ENCODE results near the gene RASGRF1.

- TF ChIP-seq EZH2 (IDR thresholded peaks at IDR 0.05) (no peak), POLR2AphosphoS5 (IDR thresholded peaks at IDR 0.05; ENCODE audit: borderline replicate concordance, low read depth, low read length) (no peak), FOXP2 (optimal IDR thresholded peaks at IDR 0.05; ENCODE audit: control extremely low read depth, extremely low read length, insufficient read depth) (no peak)
These were observed 131.2 kb downstream of the RASGRF1 start for GRCh38 chr15:78959360-78959759.

Measured in SK-N-MC (cell line).